ENCODE data around the gene ARPC5L. TPM values are rescaled to one million over a fixed set of nuclear protein-coding genes. Genes with fewer than 3 reads are reported as not detected.

ARPC5L gene
- total and polyA plus RNA-seq, 10 donors, result 33.6 to 75.3 (median 48.3) TPM

GRCh38 chr9:124869466-124869985, 7.6 kb downstream of the ARPC5L start:
- no peak for TF ChIP-seq POLR2AphosphoS5 (IDR thresholded peaks at IDR 0.05)
- peak overlapping the region; percentile 84 to 98 (median 96) for H3K27ac ChIP-seq
- no peaks in the 10 kb centered on the region for H3K27me3 ChIP-seq (replicated peaks in 1 of 7)
- H3K4me1 ChIP-seq, result peaks cover 46 to 69% (median 59%) of the 10 kb centered on the region in 6 donors
- intact Hi-C loops (cut with DNase I; ENCODE audit: low total_unique reads), result no loop called here
- H3K9me3 ChIP-seq, result no peaks in the 10 kb centered on the region
- 0 to 1% (median 0%) methylated on average over 30 to 40 of the region's 41 CpGs for WGBS, 5 donors
- DNase-seq, result peak; percentile 89
- H3K36me3 ChIP-seq, result peaks cover 0 to 35% (median 14%) of the 10 kb centered on the region in 6 donors
- peak overlapping the region; percentile 78 to 99 (median 94) for H3K4me3 ChIP-seq

- Histone ChIP-seq H3K9me3 (no peaks in the 10 kb centered on the region), H3K36me3 (peaks cover 0 to 40% (median 19%) of the 10 kb centered on the region in 6 donors), H3K4me3 (peak overlapping the region; percentile 78 to 99 (median 94)), H3K27ac (peak overlapping the region; percentile 84 to 98 (median 96)), H3K27me3 (replicated peaks in 1 of 7) (no peaks in the 10 kb centered on the region), H3K4me1 (peaks cover 48 to 75% (median 64%) of the 10 kb centered on the region in 6 donors)
- peak; percentile 92 for DNase-seq
- 1 to 3% (median 2%) methylated on average over 11 to 12 of the region's 12 CpGs for WGBS, 5 donors
- intact Hi-C loops (cut with DNase I; ENCODE audit: low total_unique reads), result loop anchor here (10.0 kb wide), 1 partner anchor 65 kb away; no protein-coding TSS in a partner anchor
- TF ChIP-seq CTCF (IDR thresholded peaks at IDR 0.05 in 8 of 11, conservative IDR thresholded peaks at IDR 0.05 in 3 of 11) (no peak), POLR2A (IDR thresholded peaks at IDR 0.05) (peak in 1 of 3 donors; percentile 29), POLR2AphosphoS5 (IDR thresholded peaks at IDR 0.05) (peak in 2 of 3 donors; percentile 63 to 84)
These were observed 8.1 kb downstream of the ARPC5L start for GRCh38 chr9:124869986-124870560.

GRCh38 chr9:124870723-124871122, 8.8 kb downstream of the ARPC5L start:
- WGBS, 5 donors, result 33 to 44% (median 35%) methylated on average over 6 of the region's 6 CpGs
- intact Hi-C loops (cut with DNase I; ENCODE audit: low total_unique reads), result loop anchor here (10.0 kb wide), 1 partner anchor 64 kb away; no protein-coding TSS in a partner anchor
- Histone ChIP-seq H3K4me3 (peak overlapping the region; percentile 78 to 99 (median 94)), H3K36me3 (peaks cover 0 to 47% (median 26%) of the 10 kb centered on the region in 6 donors), H3K27ac (peak overlapping the region; percentile 84 to 98 (median 96)), H3K27me3 (replicated peaks in 1 of 7) (no peaks in the 10 kb centered on the region), H3K9me3 (no peaks in the 10 kb centered on the region), H3K4me1 (peaks cover 48 to 81% (median 69%) of the 10 kb centered on the region in 6 donors)
- no peak for DNase-seq
- TF ChIP-seq CTCF (IDR thresholded peaks at IDR 0.05 in 8 of 11, conservative IDR thresholded peaks at IDR 0.05 in 3 of 11) (no peak), POLR2AphosphoS5 (IDR thresholded peaks at IDR 0.05) (no peak), POLR2A (IDR thresholded peaks at IDR 0.05) (no peak)

- intact Hi-C loops (cut with DNase I; ENCODE audit: low total_unique reads), result loop anchor here (10.0 kb wide), 1 partner anchor 64 kb away; no protein-coding TSS in a partner anchor
These were observed 9.2 kb downstream of the ARPC5L start for GRCh38 chr9:124871156-124871561.

GRCh38 chr9:124873664-124874063, 11.7 kb downstream of the ARPC5L start:
- peak overlapping the region in 1 of 8 donors; percentile 98 for H3K4me3 ChIP-seq
- intact Hi-C loops (cut with DNase I; ENCODE audit: low total_unique reads), result loop anchor here (10.0 kb wide), 1 partner anchor 61 kb away; no protein-coding TSS in a partner anchor
- peaks cover 42 to 80% (median 59%) of the 10 kb centered on the region in 6 donors for H3K4me1 ChIP-seq
- TF ChIP-seq POLR2AphosphoS5 (IDR thresholded peaks at IDR 0.05) (peak in 2 of 3 donors; percentile 26 to 57), POLR2A (IDR thresholded peaks at IDR 0.05) (no peak)
- peaks cover 0 to 76% (median 55%) of the 10 kb centered on the region in 6 donors for H3K36me3 ChIP-seq
- H3K27ac ChIP-seq, result peak overlapping the region in 6 of 8 donors; percentile 12 to 98 (median 96)
- H3K9me3 ChIP-seq, result no peaks in the 10 kb centered on the region
- no peak for DNase-seq
- H3K27me3 ChIP-seq (replicated peaks in 1 of 7), result no peaks in the 10 kb centered on the region
- 77 to 89% (median 83%) methylated on average over 11 to 14 of the region's 14 CpGs for WGBS, 5 donors

More at GRCh38 chr9:124871156-124871561, 9.2 kb downstream of the ARPC5L start:
- H3K9me3 ChIP-seq, result no peaks in the 10 kb centered on the region
- H3K4me3 ChIP-seq, result peak overlapping the region in 7 of 8 donors; percentile 78 to 98 (median 91)
- peak overlapping the region; percentile 84 to 98 (median 96) for H3K27ac ChIP-seq
- TF ChIP-seq POLR2A (IDR thresholded peaks at IDR 0.05) (no peak), POLR2AphosphoS5 (IDR thresholded peaks at IDR 0.05) (peak in 1 of 3 donors; percentile 25)
- H3K4me1 ChIP-seq, result peaks cover 48 to 85% (median 69%) of the 10 kb centered on the region in 6 donors
- DNase-seq, result no peak
- H3K27me3 ChIP-seq (replicated peaks in 1 of 7), result no peaks in the 10 kb centered on the region
- H3K36me3 ChIP-seq, result peaks cover 0 to 51% (median 30%) of the 10 kb centered on the region in 6 donors
- 49 to 66% (median 62%) methylated on average over 11 of the region's 11 CpGs for WGBS, 5 donors

Data from spleen (tissue), 11 donors.